GM18508 (cell line): ENCODE results near the gene PBXIP1.
"Not testable (repeated sequence)": the region's sequence is repeated elsewhere in the genome, so short reads cannot be mapped to it uniquely, and the experiment has no call there.

Source experiments
- ATAC-seq: cut with Tn5 transposase; IDR thresholded peaks from one replicate; pipeline ENCODE4 v1.9.1; 2021; ENCODE audit warnings: moderate number of reproducible peaks; ENCODE audit not compliant: insufficient read depth, unreplicated experiment

Gene PBXIP1

GRCh38 chr1:154955718-154956543 is at the start of gene PBXIP1:
PBXIP1 (minus strand) TSS chr1:154956099; CDS start chr1:154953721, 2,378 bp downstream.
- ATAC-seq = no peak

GRCh38 chr1:155005076-155006011 is 49.4 kb upstream of the PBXIP1 start:
- no peak for ATAC-seq

- ATAC-seq = no peak
These were observed 48.6 kb upstream of the PBXIP1 start for GRCh38 chr1:155004352-155005075.

GRCh38 chr1:155003766-155004351 is 48.0 kb upstream of the PBXIP1 start:
- no peak for ATAC-seq

GRCh38 chr1:155003227-155003765 is 47.4 kb upstream of the PBXIP1 start:
- no peak for ATAC-seq

- no peak for ATAC-seq
These were observed 46.7 kb upstream of the PBXIP1 start, which contains the start of gene ZBTB7B for GRCh38 chr1:155002464-155003226. ZBTB7B (plus strand) TSS chr1:155002802; CDS start chr1:155014661, 11,859 bp downstream.

- peak; percentile 28 for ATAC-seq
These were observed 46.0 kb upstream of the PBXIP1 start for GRCh38 chr1:155001675-155002463.

GRCh38 chr1:155001425-155001674 is 45.5 kb upstream of the PBXIP1 start:
- no peak for ATAC-seq

- ATAC-seq = no peak
These were observed 45.0 kb upstream of the PBXIP1 start for GRCh38 chr1:155000726-155001424.

GRCh38 chr1:155000411-155000725 is 44.5 kb upstream of the PBXIP1 start:
- no peak for ATAC-seq

GRCh38 chr1:154999571-155000410 is 43.9 kb upstream of the PBXIP1 start:
- no peak for ATAC-seq

- ATAC-seq = no peak
These were observed 43.1 kb upstream of the PBXIP1 start for GRCh38 chr1:154998818-154999570.

GRCh38 chr1:154998201-154998780 is 42.4 kb upstream of the PBXIP1 start:
- no peak for ATAC-seq

- ATAC-seq = no peak
These were observed 41.2 kb upstream of the PBXIP1 start for GRCh38 chr1:154996966-154997701.

- not testable (repeated sequence) for ATAC-seq
These were observed 39.5 kb upstream of the PBXIP1 start for GRCh38 chr1:154995301-154995983.
